K562 (cell line): ENCODE data around the gene GJA4. TPM values are rescaled to one million over a fixed set of nuclear protein-coding genes. Genes with fewer than 3 reads are reported as not detected.
A peak's percentile ranks its signal among the peaks of the same experiment; 100 is the strongest.

Experiments
- YY1 ChIP-seq, 3 experiments: IDR thresholded peaks; 2 replicates each; pipeline ENCODE4 v1.6.1; 2011; ENCODE audit warnings: low read length in 2 of 3, mild to moderate bottlenecking in 2 of 3, moderate library complexity in 2 of 3, borderline replicate concordance in 1 of 3, control low read depth in 1 of 3, low read depth in 1 of 3; ENCODE audit not compliant: insufficient read depth in 3 of 3, insufficient replicate concordance in 2 of 3, control insufficient read depth in 1 of 3, insufficient read length in 1 of 3; ENCODE audit errors: extremely low read depth in 1 of 3
- ZNF311 ChIP-seq: fragments of 250-450 bp; sonication (Bioruptor Pico); IDR thresholded peaks from 2 replicates; pipeline ENCODE4 v1.4.0; 2020; ENCODE audit warnings: mild to moderate bottlenecking, moderate library complexity
- polyA plus RNA-seq, 8 experiments: library from polyadenylated mRNA; depleted of rRNA in 4 of 8; stranded (reverse) in 5 of 8; unstranded in 3 of 8; fragments of >200 nt; fragmentation: Nextera tagmentation in 2 of 8; fragmentation: Illumina TruSeq in 1 of 8; extraction: Ambion mirVana in 2 of 8; extraction: Trizol in 1 of 8; gene quantifications; 2 replicates each; pipeline versions ENCODE4 v1.2.1 to v1.2.3, GENCODE V29; 2011 to 2014; ENCODE audit warnings: inconsistent platforms in 1 of 8, missing spikeins in 1 of 8
- total RNA-seq, 7 experiments: library from RNA; depleted of rRNA in 6 of 7; stranded (reverse); fragments of >200 nt in 6 of 7; fragmentation: Illumina TruSeq in 2 of 7; extraction: Trizol in 2 of 7; gene quantifications; 2 replicates each; pipeline versions ENCODE4 v1.2.1 to v1.2.3, GENCODE V29; 2011 to 2021; ENCODE audit warnings: low replicate concordance in 1 of 7
- TF ChIP-seq, protein P1 (sequence below), 2 experiments: fragments of 450-650 bp; IDR thresholded peaks; 2 replicates each; pipeline ENCODE4 v1.6.1; 2016; ENCODE audit warnings: mild to moderate bottlenecking in 2 of 2, borderline replicate concordance in 1 of 2, low read depth in 1 of 2, moderate library complexity in 1 of 2
- TF ChIP-seq, protein P2 (sequence below): fragments of 250-450 bp; sonication (Bioruptor Pico); IDR thresholded peaks from 2 replicates; pipeline ENCODE4 v1.5.0; 2020; ENCODE audit warnings: mild to moderate bottlenecking, borderline replicate concordance
- TF ChIP-seq, protein P3 (sequence below), 2 experiments: fragments of 450-650 bp in 1 of 2; sonication (generic) in 1 of 2; formaldehyde crosslinking in 1 of 2; IDR thresholded peaks; 2 replicates each; pipeline versions ENCODE4 v1.7.1 to v1.9.0; 2016 to 2022; ENCODE audit warnings: inconsistent platforms in 1 of 2, mild to moderate bottlenecking in 1 of 2, missing genetic modification reagents in 1 of 2

GJA4 gene
- total and polyA plus RNA-seq, 9 of the 15 experiments (the other 6 are each of a cell fraction or from before 2014, with no cell fraction given) = 0.16 to 0.24 TPM; not detected in 7

DNA sequence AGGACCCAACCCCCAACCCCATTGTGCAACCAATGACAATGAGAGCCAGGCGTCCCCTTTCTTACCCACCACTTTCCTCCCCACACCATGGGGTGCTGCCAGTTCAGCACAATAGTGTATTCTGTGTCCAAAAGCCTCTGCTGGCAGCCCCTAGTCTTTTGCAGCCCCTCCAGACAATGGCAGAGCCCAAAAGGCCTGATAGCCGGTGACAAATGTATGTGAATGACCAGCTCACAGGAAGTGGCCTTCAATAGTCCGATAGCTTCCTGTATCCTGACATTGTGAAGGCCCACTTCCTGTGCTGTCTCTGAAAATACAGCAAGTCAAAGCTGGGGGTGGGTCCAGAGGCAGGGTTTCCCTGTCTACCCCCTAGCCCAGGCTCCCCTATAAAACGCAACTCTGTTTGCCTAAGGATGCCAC lies 50.2 kb downstream of the GJA4 start (continued):
- TF ChIP-seq, protein P1, sequence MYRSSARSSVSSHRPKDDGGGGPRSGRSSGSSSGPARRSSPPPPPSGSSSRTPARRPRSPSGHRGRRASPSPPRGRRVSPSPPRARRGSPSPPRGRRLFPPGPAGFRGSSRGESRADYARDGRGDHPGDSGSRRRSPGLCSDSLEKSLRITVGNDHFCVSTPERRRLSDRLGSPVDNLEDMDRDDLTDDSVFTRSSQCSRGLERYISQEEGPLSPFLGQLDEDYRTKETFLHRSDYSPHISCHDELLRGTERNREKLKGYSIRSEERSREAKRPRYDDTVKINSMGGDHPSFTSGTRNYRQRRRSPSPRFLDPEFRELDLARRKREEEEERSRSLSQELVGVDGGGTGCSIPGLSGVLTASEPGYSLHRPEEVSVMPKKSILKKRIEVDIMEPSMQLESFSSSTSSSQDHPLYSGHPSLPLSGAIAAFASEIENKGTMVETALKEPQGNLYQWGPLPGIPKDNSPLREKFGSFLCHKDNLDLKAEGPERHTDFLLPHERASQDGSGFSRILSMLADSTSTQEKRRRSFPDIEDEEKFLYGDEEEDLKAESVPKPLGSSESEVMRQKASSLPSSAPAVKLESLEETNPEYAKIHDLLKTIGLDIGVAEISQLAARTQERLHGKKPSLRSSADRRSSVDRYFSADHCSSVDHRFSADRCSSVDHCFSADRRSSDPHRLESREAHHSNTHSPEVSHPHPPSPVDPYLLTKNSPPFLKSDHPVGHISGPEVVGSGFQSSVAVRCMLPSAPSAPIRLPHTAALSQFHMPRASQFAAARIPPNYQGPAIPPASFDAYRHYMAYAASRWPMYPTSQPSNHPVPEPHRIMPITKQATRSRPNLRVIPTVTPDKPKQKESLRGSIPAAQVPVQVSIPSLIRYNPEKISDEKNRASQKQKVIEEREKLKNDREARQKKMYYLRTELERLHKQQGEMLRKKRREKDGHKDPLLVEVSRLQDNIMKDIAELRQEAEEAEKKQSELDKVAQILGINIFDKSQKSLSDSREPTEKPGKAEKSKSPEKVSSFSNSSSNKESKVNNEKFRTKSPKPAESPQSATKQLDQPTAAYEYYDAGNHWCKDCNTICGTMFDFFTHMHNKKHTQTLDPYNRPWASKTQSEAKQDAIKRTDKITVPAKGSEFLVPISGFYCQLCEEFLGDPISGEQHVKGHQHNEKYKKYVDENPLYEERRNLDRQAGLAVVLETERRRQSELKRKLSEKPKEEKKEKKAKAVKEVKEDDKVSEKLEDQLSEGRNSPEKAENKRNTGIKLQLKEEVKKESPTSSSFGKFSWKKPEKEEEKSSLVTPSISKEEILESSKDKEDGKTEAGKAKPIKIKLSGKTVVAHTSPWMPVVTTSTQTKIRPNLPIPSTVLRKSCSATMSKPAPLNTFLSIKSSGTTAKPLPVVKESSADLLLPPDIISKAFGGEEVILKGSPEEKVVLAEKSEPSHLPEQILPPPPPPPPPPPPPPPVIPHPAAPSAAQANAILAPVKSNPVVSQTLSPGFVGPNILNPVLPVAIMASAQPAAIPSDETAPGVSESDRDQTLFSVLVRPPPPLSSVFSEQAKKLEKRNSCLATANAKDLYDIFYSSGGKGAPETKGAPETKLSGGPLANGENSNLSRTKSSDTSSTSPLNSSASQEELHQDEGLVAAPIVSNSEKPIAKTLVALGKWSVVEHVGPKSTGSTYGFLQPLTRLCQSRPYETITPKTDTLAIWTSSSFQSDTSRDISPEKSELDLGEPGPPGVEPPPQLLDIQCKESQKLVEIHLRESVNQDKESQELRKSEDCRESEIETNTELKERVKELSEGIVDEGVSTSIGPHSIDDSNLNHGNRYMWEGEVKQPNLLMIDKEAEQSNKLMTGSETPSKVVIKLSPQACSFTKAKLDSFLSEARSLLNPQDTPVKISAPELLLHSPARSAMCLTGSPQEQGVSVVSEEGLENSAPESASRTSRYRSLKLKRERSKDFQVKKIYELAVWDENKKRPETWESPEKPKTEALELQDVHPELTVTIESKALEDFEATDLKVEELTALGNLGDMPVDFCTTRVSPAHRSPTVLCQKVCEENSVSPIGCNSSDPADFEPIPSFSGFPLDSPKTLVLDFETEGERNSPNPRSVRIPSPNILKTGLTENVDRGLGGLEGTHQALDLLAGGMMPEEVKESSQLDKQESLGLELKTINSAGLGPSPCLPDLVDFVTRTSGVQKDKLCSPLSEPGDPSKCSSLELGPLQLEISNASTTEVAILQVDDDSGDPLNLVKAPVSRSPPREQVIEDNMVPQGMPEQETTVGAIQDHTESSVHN (IDR thresholded peaks at IDR 0.05; ENCODE audit: borderline replicate concordance in 1 of 2, low read depth in 1 of 2) = no peak
- no peak for TF ChIP-seq YY1 (IDR thresholded peaks at IDR 0.05; ENCODE audit: borderline replicate concordance in 1 of 3, control insufficient read depth in 1 of 3, extremely low read depth in 1 of 3, insufficient read depth in 3 of 3, insufficient read length in 1 of 3, insufficient replicate concordance in 2 of 3, low read depth in 1 of 3, low read length in 2 of 3)
- TF ChIP-seq, protein P2, sequence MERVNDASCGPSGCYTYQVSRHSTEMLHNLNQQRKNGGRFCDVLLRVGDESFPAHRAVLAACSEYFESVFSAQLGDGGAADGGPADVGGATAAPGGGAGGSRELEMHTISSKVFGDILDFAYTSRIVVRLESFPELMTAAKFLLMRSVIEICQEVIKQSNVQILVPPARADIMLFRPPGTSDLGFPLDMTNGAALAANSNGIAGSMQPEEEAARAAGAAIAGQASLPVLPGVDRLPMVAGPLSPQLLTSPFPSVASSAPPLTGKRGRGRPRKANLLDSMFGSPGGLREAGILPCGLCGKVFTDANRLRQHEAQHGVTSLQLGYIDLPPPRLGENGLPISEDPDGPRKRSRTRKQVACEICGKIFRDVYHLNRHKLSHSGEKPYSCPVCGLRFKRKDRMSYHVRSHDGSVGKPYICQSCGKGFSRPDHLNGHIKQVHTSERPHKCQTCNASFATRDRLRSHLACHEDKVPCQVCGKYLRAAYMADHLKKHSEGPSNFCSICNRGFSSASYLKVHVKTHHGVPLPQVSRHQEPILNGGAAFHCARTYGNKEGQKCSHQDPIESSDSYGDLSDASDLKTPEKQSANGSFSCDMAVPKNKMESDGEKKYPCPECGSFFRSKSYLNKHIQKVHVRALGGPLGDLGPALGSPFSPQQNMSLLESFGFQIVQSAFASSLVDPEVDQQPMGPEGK (CRISPR knock-in tag) = peak; percentile 8; the same call in 1 of the 2 replicates
- TF ChIP-seq, protein P3, sequence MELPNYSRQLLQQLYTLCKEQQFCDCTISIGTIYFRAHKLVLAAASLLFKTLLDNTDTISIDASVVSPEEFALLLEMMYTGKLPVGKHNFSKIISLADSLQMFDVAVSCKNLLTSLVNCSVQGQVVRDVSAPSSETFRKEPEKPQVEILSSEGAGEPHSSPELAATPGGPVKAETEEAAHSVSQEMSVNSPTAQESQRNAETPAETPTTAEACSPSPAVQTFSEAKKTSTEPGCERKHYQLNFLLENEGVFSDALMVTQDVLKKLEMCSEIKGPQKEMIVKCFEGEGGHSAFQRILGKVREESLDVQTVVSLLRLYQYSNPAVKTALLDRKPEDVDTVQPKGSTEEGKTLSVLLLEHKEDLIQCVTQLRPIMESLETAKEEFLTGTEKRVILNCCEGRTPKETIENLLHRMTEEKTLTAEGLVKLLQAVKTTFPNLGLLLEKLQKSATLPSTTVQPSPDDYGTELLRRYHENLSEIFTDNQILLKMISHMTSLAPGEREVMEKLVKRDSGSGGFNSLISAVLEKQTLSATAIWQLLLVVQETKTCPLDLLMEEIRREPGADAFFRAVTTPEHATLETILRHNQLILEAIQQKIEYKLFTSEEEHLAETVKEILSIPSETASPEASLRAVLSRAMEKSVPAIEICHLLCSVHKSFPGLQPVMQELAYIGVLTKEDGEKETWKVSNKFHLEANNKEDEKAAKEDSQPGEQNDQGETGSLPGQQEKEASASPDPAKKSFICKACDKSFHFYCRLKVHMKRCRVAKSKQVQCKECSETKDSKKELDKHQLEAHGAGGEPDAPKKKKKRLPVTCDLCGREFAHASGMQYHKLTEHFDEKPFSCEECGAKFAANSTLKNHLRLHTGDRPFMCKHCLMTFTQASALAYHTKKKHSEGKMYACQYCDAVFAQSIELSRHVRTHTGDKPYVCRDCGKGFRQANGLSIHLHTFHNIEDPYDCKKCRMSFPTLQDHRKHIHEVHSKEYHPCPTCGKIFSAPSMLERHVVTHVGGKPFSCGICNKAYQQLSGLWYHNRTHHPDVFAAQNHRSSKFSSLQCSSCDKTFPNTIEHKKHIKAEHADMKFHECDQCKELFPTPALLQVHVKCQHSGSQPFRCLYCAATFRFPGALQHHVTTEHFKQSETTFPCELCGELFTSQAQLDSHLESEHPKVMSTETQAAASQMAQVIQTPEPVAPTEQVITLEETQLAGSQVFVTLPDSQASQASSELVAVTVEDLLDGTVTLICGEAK (IDR thresholded peaks at IDR 0.05) = peak; percentile 57; the same call in 1 of the 2 replicates
- TF ChIP-seq, protein P3 (CRISPR knock-in tag; IDR thresholded peaks at IDR 0.05) = no peak
- TF ChIP-seq ZNF311 (CRISPR knock-in tag) = peak; percentile 61; the same call in 1 of the 2 replicates
